GM12878 (cell line): ENCODE results near the gene N4BP2. TPM values are rescaled to one million over a fixed set of nuclear protein-coding genes. Genes with fewer than 3 reads are reported as not detected.

Source experiments
- CEBPZ ChIP-seq: fragments of 150-350 bp; IDR thresholded peaks from 2 replicates; pipeline ENCODE4 v1.6.1; 2016; ENCODE audit warnings: low read depth, low read length
- CHD2 ChIP-seq: IDR thresholded peaks from 2 replicates; pipeline ENCODE4 v1.6.1; 2011; ENCODE audit warnings: low read depth, low read length, improper control_type of control experiment, borderline replicate concordance
- DPF2 ChIP-seq: fragments of 450-650 bp; IDR thresholded peaks from 2 replicates; pipeline ENCODE4 v1.6.1; 2017; ENCODE audit warnings: mild to moderate bottlenecking
- HDAC6 ChIP-seq: fragments of 200-600 bp; sonication (generic); IDR thresholded peaks from one replicate; pipeline ENCODE4 v1.8.0; 2017; ENCODE audit warnings: antibody characterized with exemption; ENCODE audit not compliant: unreplicated experiment
- KAT2A ChIP-seq: conservative IDR thresholded peaks from 2 replicates; pipeline ENCODE4 v1.6.1; 2011; ENCODE audit warnings: low read depth, low read length; ENCODE audit not compliant: control insufficient read depth
- KDM1A ChIP-seq: fragments of 200-600 bp; sonication (generic); IDR thresholded peaks from 2 replicates; pipeline ENCODE4 v1.6.1; 2016; ENCODE audit warnings: borderline replicate concordance
- LARP7 ChIP-seq: fragments of 450-650 bp; IDR thresholded peaks from 2 replicates; pipeline ENCODE4 v1.6.1; 2017; ENCODE audit warnings: mild to moderate bottlenecking
- MLLT1 ChIP-seq: fragments of 450-650 bp; IDR thresholded peaks from 2 replicates; pipeline ENCODE4 v1.6.1; 2016; ENCODE audit warnings: mild to moderate bottlenecking
- NBN ChIP-seq: fragments of 450-650 bp; IDR thresholded peaks from 2 replicates; pipeline ENCODE4 v1.6.1; 2016
- NFYB ChIP-seq: IDR thresholded peaks from 2 replicates; pipeline ENCODE4 v1.6.1; 2011; ENCODE audit warnings: low read depth, mild to moderate bottlenecking, low read length, improper control_type of control experiment, moderate library complexity; ENCODE audit not compliant: insufficient read depth
- PAX5 ChIP-seq: IDR thresholded peaks from 2 replicates; pipeline ENCODE4 v1.6.1; 2011; ENCODE audit warnings: low read depth, low read length, borderline replicate concordance
- PAX8 ChIP-seq: fragments of 450-650 bp; IDR thresholded peaks from 2 replicates; pipeline ENCODE4 v1.6.1; 2017; ENCODE audit warnings: mild to moderate bottlenecking, moderate library complexity
- YY1 ChIP-seq: IDR thresholded peaks from 2 replicates; pipeline ENCODE4 v1.6.1; 2011; ENCODE audit warnings: low read depth, mild to moderate bottlenecking, low read length
- ZBTB11 ChIP-seq: fragments of 450-650 bp; formaldehyde crosslinking; IDR thresholded peaks from 2 replicates; pipeline ENCODE4 v1.5.0; 2022; ENCODE audit warnings: mild to moderate bottlenecking, missing genetic modification characterization
- polyA plus RNA-seq, 11 experiments: library from polyadenylated mRNA; depleted of rRNA in 4 of 11; unstranded in 6 of 11; stranded (reverse) in 5 of 11; fragments of >200 nt; fragmentation: Nextera tagmentation in 4 of 11; fragmentation: Illumina TruSeq in 1 of 11; extraction: Ambion mirVana in 4 of 11; extraction: Trizol in 1 of 11; gene quantifications; 1 replicate in 1 of 11; 2 replicates in 10 of 11; pipeline versions ENCODE4 v1.2.1 to v1.2.3, GENCODE V29; 2011 to 2016; ENCODE audit warnings: inconsistent platforms in 2 of 11, missing spikeins in 2 of 11, low read depth in 1 of 11
- total RNA-seq, 4 experiments: library from RNA; depleted of rRNA in 3 of 4; stranded (reverse); fragments of >200 nt in 3 of 4; fragmentation: Illumina TruSeq in 1 of 4; extraction: Trizol in 1 of 4; gene quantifications; 2 replicates each; pipeline versions ENCODE4 v1.2.1 to v1.2.3, GENCODE V29; 2013 to 2021
- TF ChIP-seq, protein P1 (sequence below): fragments of 450-650 bp; IDR thresholded peaks from 2 replicates; pipeline ENCODE4 v1.6.1; 2017; ENCODE audit warnings: mild to moderate bottlenecking
- TF ChIP-seq, protein P2 (sequence below): fragments of 450-650 bp; IDR thresholded peaks from 2 replicates; pipeline ENCODE4 v1.6.1; 2016; ENCODE audit warnings: mild to moderate bottlenecking

Gene N4BP2
- total and polyA plus RNA-seq, 10 of the 15 experiments (the other 5 are each of a cell fraction or from before 2014, with no cell fraction given), result 2.3 to 18.7 (median 10.0) TPM

DNA sequence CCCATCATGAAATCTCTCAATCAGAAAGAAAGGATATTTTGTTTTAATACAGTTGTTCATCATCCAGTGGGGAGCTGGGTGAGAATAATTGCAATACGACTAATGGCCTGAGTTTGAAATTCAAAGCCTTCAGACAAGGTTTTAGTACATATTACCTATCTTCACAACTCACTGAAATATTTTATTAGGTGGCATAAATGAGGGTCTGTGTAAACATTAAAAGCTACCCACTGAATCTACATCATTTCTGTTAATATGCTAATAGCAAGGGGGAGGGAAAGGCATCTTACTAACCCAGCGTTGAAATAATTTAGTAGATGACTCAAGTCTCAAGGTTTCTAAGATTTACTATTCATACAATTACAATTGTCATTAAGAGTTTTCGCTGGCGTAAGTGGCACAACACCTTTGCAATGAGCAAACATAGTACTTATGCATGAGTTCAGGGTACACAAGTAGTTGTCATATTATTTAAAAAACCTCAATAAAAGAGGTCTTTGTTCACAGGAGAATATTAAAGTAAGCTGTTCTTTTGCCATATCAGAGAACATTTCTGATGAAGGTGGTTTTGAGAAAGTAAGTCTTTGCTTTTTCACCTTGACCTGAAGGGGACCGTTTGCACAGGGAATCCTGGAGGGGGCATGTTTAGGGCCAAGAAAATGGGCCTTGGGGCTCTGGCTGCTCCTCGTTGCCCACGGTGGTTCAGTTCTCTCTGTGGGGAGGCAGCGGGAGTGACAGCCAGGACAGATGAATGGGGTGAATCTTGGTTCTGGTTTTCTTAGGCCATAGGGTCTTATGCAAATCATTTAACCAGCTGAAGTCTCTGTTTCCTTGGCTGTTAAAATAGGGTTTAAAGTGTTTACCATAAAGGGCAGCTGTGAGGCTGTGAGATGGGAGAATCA lies 135.7 kb downstream of the N4BP2 start (continued):
- no peak for TF ChIP-seq CEBPZ
- no peak for TF ChIP-seq YY1
- TF ChIP-seq MLLT1, result peak; percentile 89
- TF ChIP-seq, protein P1, sequence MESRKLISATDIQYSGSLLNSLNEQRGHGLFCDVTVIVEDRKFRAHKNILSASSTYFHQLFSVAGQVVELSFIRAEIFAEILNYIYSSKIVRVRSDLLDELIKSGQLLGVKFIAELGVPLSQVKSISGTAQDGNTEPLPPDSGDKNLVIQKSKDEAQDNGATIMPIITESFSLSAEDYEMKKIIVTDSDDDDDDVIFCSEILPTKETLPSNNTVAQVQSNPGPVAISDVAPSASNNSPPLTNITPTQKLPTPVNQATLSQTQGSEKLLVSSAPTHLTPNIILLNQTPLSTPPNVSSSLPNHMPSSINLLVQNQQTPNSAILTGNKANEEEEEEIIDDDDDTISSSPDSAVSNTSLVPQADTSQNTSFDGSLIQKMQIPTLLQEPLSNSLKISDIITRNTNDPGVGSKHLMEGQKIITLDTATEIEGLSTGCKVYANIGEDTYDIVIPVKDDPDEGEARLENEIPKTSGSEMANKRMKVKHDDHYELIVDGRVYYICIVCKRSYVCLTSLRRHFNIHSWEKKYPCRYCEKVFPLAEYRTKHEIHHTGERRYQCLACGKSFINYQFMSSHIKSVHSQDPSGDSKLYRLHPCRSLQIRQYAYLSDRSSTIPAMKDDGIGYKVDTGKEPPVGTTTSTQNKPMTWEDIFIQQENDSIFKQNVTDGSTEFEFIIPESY, result no peak
- TF ChIP-seq HDAC6, result no peak
- no peak for TF ChIP-seq LARP7
- no peak for TF ChIP-seq PAX8
- peak; percentile 60; the same call in 1 of the 2 replicates for TF ChIP-seq CHD2
- TF ChIP-seq PAX5, result no peak; the same call in 1 of the 2 replicates
- TF ChIP-seq KAT2A, result no peak
- TF ChIP-seq DPF2, result 0 out of 2 replicates have a peak, but pooled peaks have one; percentile 59
- no peak for TF ChIP-seq NFYB
- TF ChIP-seq NBN, result no peak
- no peak for TF ChIP-seq KDM1A
- TF ChIP-seq, protein P2, sequence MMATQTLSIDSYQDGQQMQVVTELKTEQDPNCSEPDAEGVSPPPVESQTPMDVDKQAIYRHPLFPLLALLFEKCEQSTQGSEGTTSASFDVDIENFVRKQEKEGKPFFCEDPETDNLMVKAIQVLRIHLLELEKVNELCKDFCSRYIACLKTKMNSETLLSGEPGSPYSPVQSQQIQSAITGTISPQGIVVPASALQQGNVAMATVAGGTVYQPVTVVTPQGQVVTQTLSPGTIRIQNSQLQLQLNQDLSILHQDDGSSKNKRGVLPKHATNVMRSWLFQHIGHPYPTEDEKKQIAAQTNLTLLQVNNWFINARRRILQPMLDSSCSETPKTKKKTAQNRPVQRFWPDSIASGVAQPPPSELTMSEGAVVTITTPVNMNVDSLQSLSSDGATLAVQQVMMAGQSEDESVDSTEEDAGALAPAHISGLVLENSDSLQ, result peak; percentile 93
- no peak for TF ChIP-seq ZBTB11 (CRISPR knock-in tag)
